ENCODE measurements around the gene DEFB132.

Gene DEFB132

DNA sequence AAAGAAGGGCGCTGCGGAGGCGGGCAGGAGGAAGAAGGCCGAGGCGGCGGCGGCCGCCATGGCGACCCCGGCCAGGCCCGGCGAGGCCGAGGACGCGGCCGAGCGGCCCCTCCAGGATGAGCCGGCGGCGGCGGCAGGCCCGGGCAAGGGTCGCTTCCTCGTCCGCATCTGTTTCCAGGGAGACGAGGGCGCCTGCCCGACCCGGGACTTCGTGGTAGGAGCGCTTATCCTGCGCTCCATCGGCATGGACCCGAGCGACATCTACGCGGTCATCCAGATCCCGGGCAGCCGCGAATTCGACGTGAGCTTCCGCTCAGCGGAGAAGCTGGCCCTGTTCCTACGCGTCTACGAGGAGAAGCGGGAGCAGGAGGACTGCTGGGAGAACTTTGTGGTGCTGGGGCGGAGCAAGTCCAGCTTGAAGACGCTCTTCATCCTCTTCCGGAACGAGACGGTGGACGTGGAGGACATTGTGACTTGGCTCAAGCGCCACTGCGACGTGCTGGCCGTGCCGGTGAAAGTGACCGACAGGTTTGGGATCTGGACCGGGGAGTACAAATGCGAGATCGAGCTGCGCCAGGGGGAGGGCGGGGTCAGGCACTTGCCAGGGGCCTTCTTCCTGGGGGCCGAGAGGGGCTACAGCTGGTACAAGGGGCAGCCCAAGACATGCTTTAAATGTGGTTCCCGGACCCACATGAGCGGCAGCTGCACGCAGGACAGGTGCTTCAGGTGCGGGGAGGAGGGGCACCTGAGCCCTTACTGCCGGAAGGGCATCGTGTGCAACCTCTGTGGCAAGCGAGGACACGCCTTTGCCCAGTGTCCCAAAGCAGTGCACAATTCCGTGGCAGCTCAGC, 40.6 kb downstream of the DEFB132 start:
- peak; percentile 76 for DNase-seq

- no peak for DNase-seq
Observed at GRCh38 chr20:298776-299391, 41.4 kb downstream of the DEFB132 start.

GRCh38 chr20:300345-300990, 42.9 kb downstream of the DEFB132 start:
- DNase-seq, result no peak

- no peak for DNase-seq
Observed at GRCh38 chr20:301886-302848, 44.6 kb downstream of the DEFB132 start.

GRCh38 chr20:305745-306144, 48.2 kb downstream of the DEFB132 start:
- no peak for DNase-seq

DNA sequence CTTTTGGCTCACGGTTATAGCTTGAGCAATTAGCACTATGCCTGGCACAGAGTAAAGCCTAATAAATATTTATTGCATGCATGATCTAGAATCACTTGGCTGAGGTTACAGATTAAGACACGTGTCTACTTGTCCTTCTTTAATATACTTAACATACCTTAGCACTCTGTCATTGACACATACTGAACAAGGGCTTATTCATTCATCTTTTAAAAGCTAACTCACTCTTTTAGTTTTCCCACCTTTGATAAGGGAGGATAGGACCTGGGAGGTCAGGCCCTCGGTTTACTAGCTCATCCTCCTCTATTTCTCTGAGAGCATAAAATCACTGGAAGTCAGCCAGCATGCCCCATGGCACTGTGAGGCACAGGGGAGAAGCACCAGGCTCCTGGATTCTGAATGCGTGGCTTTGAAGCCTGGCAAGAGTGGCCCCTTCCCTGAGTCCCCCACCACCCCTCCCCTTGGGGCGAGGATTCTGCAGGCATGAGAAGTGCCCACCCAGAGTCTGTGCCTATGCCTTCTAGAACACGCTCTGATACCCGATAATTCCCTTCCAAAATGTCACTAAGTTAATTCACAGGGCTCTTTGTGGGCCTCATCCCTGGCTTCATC, 51.0 kb downstream of the DEFB132 start:
- no peak for DNase-seq

DNA sequence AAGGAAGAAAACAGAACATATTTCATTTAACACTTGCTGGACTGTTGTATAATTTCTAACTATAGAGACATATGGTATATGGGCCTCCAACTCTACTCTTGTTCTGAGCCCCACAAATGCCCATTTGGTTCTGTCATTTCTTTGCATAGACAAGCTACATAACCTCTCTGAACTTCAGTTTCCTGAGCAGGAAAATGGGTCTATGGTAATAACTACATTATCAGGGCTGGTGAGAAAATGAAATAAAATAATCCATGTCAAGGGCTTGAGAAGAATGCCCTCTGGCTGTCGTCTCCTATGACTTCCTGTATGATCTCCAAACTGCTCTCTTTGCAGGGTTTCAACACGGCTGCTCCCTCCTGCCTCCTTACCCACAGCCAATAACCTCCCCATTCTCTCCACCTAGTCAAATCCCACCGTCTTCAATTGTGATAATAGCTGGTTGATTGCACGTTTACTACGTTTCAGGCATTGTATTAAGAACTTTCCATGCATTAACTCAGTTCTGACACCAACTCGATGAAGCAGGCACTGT, 51.8 kb downstream of the DEFB132 start:
- no peak for DNase-seq

GRCh38 chr20:309841-310644, 52.5 kb downstream of the DEFB132 start:
- peak; percentile 100 for DNase-seq

- no peak for DNase-seq
Observed at GRCh38 chr20:310645-311044, 53.1 kb downstream of the DEFB132 start.

Data from right hindlimb (tissue), 1 donor.